HEK293T (cell line): ENCODE results near the gene RBM46.

Experiments used
- CTCF ChIA-PET: fragments of 350-600 bp; formaldehyde crosslinking; extraction: SDS; loops from one replicate; lab custom pipeline; 2021; ENCODE audit warnings: antibody characterized with exemption, inconsistent platforms; lab: Yijun Ruan, JAX
- POLR2A ChIA-PET: fragments of 350-600 bp; formaldehyde crosslinking; extraction: SDS; loops from one replicate; lab custom pipeline; 2020; ENCODE audit warnings: antibody characterized with exemption, inconsistent platforms; lab: Yijun Ruan, JAX
- DNase-seq: peaks from one replicate; pipeline ENCODE4 v3.0.0; 2012; ENCODE audit warnings: mixed read lengths; ENCODE audit errors: extremely low spot score
- ARNT ChIP-seq: fragments of 450-650 bp; IDR thresholded peaks from 2 replicates; pipeline ENCODE4 v1.6.1; 2017; ENCODE audit warnings: mild to moderate bottlenecking
- BHLHE40 ChIP-seq: fragments of 450-650 bp; IDR thresholded peaks from 2 replicates; pipeline ENCODE4 v1.6.1; 2016; ENCODE audit warnings: mild to moderate bottlenecking, moderate library complexity, borderline replicate concordance
- CTBP1 ChIP-seq: fragments of 450-650 bp; IDR thresholded peaks from 2 replicates; pipeline ENCODE4 v1.6.1; 2016; ENCODE audit warnings: borderline replicate concordance
- ELF4 ChIP-seq: fragments of 450-650 bp; IDR thresholded peaks from 2 replicates; pipeline ENCODE4 v1.6.1; 2017; ENCODE audit warnings: antibody characterized with exemption
- FOXA1 ChIP-seq: fragments of 450-650 bp; IDR thresholded peaks from 2 replicates; pipeline ENCODE4 v1.6.1; 2016; ENCODE audit warnings: mild to moderate bottlenecking
- FOXK2 ChIP-seq: fragments of 450-650 bp; IDR thresholded peaks from 2 replicates; pipeline ENCODE4 v1.6.1; 2016; ENCODE audit warnings: mild to moderate bottlenecking
- FOXM1 ChIP-seq: fragments of 450-650 bp; IDR thresholded peaks from 2 replicates; pipeline ENCODE4 v1.6.1; 2017; ENCODE audit warnings: mild to moderate bottlenecking, borderline replicate concordance
- HDGF ChIP-seq: fragments of 450-650 bp; IDR thresholded peaks from 2 replicates; pipeline ENCODE4 v1.6.1; 2017; ENCODE audit warnings: antibody characterized with exemption, borderline replicate concordance
- L3MBTL2 ChIP-seq: fragments of 450-650 bp; conservative IDR thresholded peaks from 2 replicates; pipeline ENCODE4 v1.6.1; 2016; ENCODE audit warnings: mild to moderate bottlenecking
- LEF1 ChIP-seq: fragments of 450-650 bp; IDR thresholded peaks from 2 replicates; pipeline ENCODE4 v1.6.1; 2017; ENCODE audit warnings: mild to moderate bottlenecking, borderline replicate concordance
- NFRKB ChIP-seq: fragments of 450-650 bp; IDR thresholded peaks from 2 replicates; pipeline ENCODE4 v1.6.1; 2016; ENCODE audit warnings: mild to moderate bottlenecking, moderate library complexity
- SP1 ChIP-seq: fragments of 450-650 bp; IDR thresholded peaks from 2 replicates; pipeline ENCODE4 v1.6.1; 2017
- SUZ12 ChIP-seq: fragments of 450-650 bp; IDR thresholded peaks from 2 replicates; pipeline ENCODE4 v1.6.1; 2016; ENCODE audit warnings: mild to moderate bottlenecking
- TARDBP ChIP-seq: fragments of 450-650 bp; IDR thresholded peaks from 2 replicates; pipeline ENCODE4 v1.6.1; 2016
- ZNF384 ChIP-seq: fragments of 450-650 bp; IDR thresholded peaks from 2 replicates; pipeline ENCODE4 v1.6.1; 2016
- TF ChIP-seq, protein P1 (sequence below): fragments of 450-650 bp; IDR thresholded peaks from 2 replicates; pipeline ENCODE4 v1.6.1; 2016

Gene RBM46

GRCh38 chr4:154877110-154877760, 96.2 kb downstream of the RBM46 start:
- POLR2A ChIA-PET = no interaction called here
- no peak for DNase-seq
- CTCF ChIA-PET = no interaction called here
- TF ChIP-seq BHLHE40 (no peak), NFRKB (no peak), FOXK2 (no peak), HDGF (no peak), ARNT (no peak), FOXA1 (no peak), LEF1 (no peak), ZNF384 (no peak), TARDBP (no peak), ELF4 (no peak), SP1 (no peak), SUZ12 (no peak), CTBP1 (no peak), FOXM1 (no peak), L3MBTL2 (no peak)
- TF ChIP-seq, protein P1, sequence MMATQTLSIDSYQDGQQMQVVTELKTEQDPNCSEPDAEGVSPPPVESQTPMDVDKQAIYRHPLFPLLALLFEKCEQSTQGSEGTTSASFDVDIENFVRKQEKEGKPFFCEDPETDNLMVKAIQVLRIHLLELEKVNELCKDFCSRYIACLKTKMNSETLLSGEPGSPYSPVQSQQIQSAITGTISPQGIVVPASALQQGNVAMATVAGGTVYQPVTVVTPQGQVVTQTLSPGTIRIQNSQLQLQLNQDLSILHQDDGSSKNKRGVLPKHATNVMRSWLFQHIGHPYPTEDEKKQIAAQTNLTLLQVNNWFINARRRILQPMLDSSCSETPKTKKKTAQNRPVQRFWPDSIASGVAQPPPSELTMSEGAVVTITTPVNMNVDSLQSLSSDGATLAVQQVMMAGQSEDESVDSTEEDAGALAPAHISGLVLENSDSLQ = no peak
